ENCODE results near the gene UBASH3B. TPM values are rescaled to one million over a fixed set of nuclear protein-coding genes. Genes with fewer than 3 reads are reported as not detected.
"Not testable (repeated sequence)": the region's sequence is repeated elsewhere in the genome, so short reads cannot be mapped to it uniquely, and the experiment has no call there.

Gene UBASH3B
- total RNA-seq, 2 donors from 2014 or later, result 3.4 to 3.5 TPM

DNA sequence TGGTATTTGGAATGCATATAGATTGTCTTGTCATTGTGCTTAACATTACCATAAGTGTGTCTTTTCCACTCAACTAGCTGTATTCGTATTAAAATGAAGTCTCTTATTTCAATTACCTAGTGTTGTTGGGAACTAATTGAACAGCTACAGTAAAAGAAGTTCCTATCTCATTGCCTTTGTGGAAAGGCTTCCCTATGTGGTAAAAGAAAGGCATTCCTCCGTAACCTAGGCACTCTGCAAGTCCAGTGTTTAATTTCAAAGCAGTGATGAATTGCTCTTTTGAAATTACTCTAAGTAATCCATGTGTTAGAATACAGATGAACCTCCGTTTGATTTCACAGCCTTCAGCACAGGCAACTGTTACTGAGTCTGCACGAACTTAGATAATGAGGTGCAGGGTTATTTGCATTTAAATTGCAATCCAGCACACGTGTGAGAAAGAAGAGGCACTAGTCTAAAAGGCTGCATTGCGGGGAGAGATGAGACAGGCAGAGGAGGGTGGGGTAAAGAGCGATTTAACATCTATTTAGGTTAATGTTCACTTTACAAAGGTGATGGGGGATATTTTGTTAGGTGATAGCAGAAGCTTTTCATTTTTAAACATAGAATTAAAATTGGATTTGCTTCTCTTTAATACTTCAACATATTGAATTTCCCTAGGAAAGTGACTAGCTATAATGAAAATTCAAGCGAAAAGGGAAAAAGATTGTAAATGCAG is 157.8 kb downstream of the UBASH3B start:
- Mint-ChIP-seq H3K27me3 (peaks cover 0 to 2% of the 10 kb centered on the region in 2 donors), H3K4me1 (ENCODE audit: low read depth in 2 of 2) (peaks cover 13 to 21% of the 10 kb centered on the region in 2 donors), H3K27ac (no peak overlapping the region), H3K9me3 (no peaks in the 10 kb centered on the region), H3K36me3 (no peaks in the 10 kb centered on the region), H3K4me3 (no peak overlapping the region)
- ATAC-seq, result no peak
- DNase-seq (ENCODE audit: low spot score), result no peak

DNA sequence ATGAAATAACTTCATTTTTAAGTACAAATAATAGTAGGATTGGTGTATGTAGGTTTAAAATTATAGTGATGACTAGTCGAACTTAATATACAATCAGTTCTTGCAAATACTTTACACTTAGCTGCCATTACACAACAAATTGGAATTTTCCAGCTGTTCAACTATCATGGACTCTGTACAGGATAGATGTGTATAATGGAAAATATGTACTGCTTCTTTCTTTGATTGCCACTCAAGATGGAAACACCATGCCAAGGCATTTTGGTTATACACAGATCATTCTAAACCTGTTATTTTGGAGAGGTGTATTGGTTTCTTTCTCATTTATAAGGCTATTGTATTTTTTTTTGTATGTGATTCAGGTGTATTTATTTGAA is 158.4 kb downstream of the UBASH3B start:
- Mint-ChIP-seq H3K9me3 (no peaks in the 10 kb centered on the region), H3K4me3 (no peak overlapping the region), H3K27me3 (peaks cover 0 to 2% of the 10 kb centered on the region in 2 donors), H3K36me3 (no peaks in the 10 kb centered on the region), H3K4me1 (ENCODE audit: low read depth in 2 of 2) (peaks cover 8 to 16% of the 10 kb centered on the region in 2 donors), H3K27ac (no peak overlapping the region)
- ATAC-seq (no peak), DNase-seq (ENCODE audit: low spot score) (no peak)

- no peak overlapping the region for H3K4me3 Mint-ChIP-seq
- peaks cover 1% of the 10 kb centered on the region for H3K9me3 Mint-ChIP-seq
- DNase-seq (ENCODE audit: low spot score) (no peak), ATAC-seq (no peak)
- peaks cover 0 to 2% of the 10 kb centered on the region in 2 donors for H3K27me3 Mint-ChIP-seq
- H3K27ac Mint-ChIP-seq, result no peak overlapping the region
- H3K36me3 Mint-ChIP-seq, result peaks cover 3% of the 10 kb centered on the region
- H3K4me1 Mint-ChIP-seq (ENCODE audit: low read depth in 2 of 2), result peaks cover 8 to 16% of the 10 kb centered on the region in 2 donors
Observed at GRCh38 chr11:122814401-122814800, 158.9 kb downstream of the UBASH3B start.

DNA sequence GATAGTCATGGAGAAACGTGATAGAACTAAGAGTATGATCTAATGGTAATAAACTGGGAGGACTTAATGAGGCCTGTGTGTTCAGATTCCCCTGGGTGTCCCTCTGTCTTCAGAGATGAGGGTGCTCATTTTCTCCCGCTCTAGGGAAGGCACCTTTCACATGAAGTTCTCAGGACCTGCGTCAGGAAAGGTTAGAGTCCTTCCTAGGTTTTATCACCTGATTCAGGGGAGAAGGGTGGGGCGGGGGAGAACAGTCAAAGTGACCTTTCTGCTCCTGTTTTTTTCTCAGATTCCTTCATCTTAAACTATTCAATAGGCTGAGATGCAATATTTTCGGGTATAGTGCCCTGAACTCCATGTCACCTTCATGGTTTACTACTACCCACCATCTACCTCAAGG is 160.4 kb downstream of the UBASH3B start:
- peaks cover 8 to 13% of the 10 kb centered on the region in 2 donors for H3K4me1 Mint-ChIP-seq (ENCODE audit: low read depth in 2 of 2)
- no peak overlapping the region for H3K27ac Mint-ChIP-seq
- peaks cover 0 to 2% of the 10 kb centered on the region in 2 donors for H3K27me3 Mint-ChIP-seq
- no peak for ATAC-seq
- peaks cover 9% of the 10 kb centered on the region for H3K36me3 Mint-ChIP-seq
- DNase-seq (ENCODE audit: low spot score), result no peak
- H3K4me3 Mint-ChIP-seq, result no peak overlapping the region
- H3K9me3 Mint-ChIP-seq, result peaks cover 4% of the 10 kb centered on the region

DNA sequence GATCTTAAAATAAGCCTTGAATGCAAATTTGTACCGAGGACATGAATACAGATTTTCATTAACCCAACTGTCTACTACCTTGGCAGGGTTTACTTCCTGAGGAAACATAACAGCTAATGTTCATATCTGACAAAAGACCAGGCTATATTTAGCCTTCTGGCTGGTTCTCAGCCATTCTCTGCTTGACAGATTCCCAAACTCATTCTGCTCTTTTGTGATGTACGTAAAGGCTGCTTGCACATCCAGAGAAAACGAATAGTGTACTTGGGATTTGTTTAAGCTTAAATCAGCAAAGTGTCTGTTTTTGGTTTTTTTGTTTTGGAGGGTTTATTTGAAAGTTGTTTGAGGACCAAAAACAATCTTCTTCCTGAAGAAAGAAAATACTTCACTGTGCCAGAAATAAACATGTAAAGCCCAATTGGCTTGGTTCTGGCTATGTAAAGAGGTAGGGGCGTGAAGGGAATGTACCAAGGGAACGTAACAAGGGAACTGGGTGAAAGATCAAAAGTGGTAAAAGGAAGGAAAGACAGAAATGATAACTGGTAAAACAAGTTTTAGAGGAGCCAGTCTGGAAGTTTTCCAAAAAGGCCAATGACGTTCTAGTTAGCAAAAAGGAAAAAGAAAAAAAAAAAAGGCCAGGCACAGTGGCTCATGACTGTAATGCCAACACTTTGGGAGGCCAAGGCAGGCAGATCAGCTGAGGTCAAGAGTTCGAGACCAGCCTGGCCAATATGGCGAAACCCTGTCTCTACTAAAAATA is 161.4 kb downstream of the UBASH3B start:
- Mint-ChIP-seq H3K36me3 (peaks cover 9% of the 10 kb centered on the region), H3K9me3 (peaks cover 4% of the 10 kb centered on the region), H3K4me3 (no peak overlapping the region), H3K27me3 (peaks cover 0 to 2% of the 10 kb centered on the region in 2 donors), H3K4me1 (ENCODE audit: low read depth in 2 of 2) (peaks cover 14 to 16% of the 10 kb centered on the region in 2 donors), H3K27ac (no peak overlapping the region)
- ATAC-seq, result no peak
- DNase-seq (ENCODE audit: low spot score), result no peak

GRCh38 chr11:122820158-122820557 is 164.6 kb downstream of the UBASH3B start:
- H3K9me3 Mint-ChIP-seq, result peaks cover 4% of the 10 kb centered on the region
- no peak overlapping the region for H3K27ac Mint-ChIP-seq
- no peaks in the 10 kb centered on the region for H3K27me3 Mint-ChIP-seq
- DNase-seq (ENCODE audit: low spot score) (no peak), ATAC-seq (no peak)
- peaks cover 9% of the 10 kb centered on the region for H3K36me3 Mint-ChIP-seq
- peaks cover 7 to 11% of the 10 kb centered on the region in 2 donors for H3K4me1 Mint-ChIP-seq (ENCODE audit: low read depth in 2 of 2)
- H3K4me3 Mint-ChIP-seq, result no peak overlapping the region

- DNase-seq (ENCODE audit: low spot score) (no peak), ATAC-seq (no peak)
- Mint-ChIP-seq H3K36me3 (peaks cover 9% of the 10 kb centered on the region), H3K9me3 (peaks cover 4% of the 10 kb centered on the region), H3K4me1 (ENCODE audit: low read depth in 2 of 2) (peaks cover 7 to 11% of the 10 kb centered on the region in 2 donors), H3K4me3 (no peak overlapping the region), H3K27me3 (peaks cover 0 to 7% of the 10 kb centered on the region in 2 donors), H3K27ac (no peak overlapping the region)
Observed at GRCh38 chr11:122821169-122821568, 165.6 kb downstream of the UBASH3B start.

DNA sequence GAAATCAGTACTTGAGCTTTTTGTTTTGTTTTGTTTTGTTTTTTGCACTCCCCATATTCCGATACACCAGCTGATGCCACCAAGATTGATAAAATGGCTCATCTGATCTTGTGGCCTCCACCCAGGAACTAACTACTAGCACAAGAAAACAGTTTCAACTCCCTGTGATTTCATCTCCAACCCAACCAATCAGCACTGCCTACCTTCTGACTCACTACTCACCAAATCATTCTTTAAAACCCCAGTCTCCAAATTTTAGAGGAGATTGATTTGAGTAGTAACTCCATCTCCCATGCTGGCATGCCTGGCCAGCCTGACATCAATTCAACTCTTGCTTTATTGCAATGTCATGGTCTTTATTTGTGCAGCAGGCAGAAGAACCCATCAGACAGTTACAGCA is 166.7 kb downstream of the UBASH3B start:
- Mint-ChIP-seq H3K9me3 (peaks cover 4% of the 10 kb centered on the region), H3K27me3 (peaks cover 0 to 9% of the 10 kb centered on the region in 2 donors), H3K4me3 (no peak overlapping the region), H3K27ac (no peak overlapping the region), H3K4me1 (ENCODE audit: low read depth in 2 of 2) (peaks cover 7 to 8% of the 10 kb centered on the region in 2 donors), H3K36me3 (peaks cover 9% of the 10 kb centered on the region)
- DNase-seq (ENCODE audit: low spot score) (no peak), ATAC-seq (no peak)

DNA sequence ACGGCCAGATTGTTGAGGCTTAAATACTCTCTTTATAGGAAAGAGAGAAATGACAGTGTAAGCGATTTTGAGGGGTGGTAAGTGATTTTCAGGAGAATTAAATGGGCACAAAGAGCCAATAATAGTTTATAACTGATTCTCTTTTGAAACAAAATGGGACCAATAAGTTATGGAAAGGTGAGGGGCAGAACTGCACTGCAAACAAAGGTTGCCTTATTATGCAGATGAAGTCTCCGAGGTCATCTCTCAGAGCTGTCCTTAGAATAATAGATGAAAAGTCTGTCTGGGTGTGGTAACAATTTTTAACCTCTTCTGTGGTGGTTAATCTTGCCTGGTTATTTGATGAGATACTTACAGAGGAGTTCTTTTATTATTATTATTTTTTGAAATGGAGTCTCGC is 168.0 kb downstream of the UBASH3B start:
- peaks cover 4% of the 10 kb centered on the region for H3K9me3 Mint-ChIP-seq
- no peak overlapping the region for H3K4me3 Mint-ChIP-seq
- no peak for DNase-seq (ENCODE audit: low spot score)
- peaks cover 0 to 9% of the 10 kb centered on the region in 2 donors for H3K27me3 Mint-ChIP-seq
- peaks cover 7 to 8% of the 10 kb centered on the region in 2 donors for H3K4me1 Mint-ChIP-seq (ENCODE audit: low read depth in 2 of 2)
- H3K36me3 Mint-ChIP-seq, result peaks cover 9% of the 10 kb centered on the region
- H3K27ac Mint-ChIP-seq, result no peak overlapping the region
- no peak for ATAC-seq

GRCh38 chr11:122829371-122829770 is 173.8 kb downstream of the UBASH3B start:
- not testable (repeated sequence) for H3K4me3 Mint-ChIP-seq; ATAC-seq; H3K27ac Mint-ChIP-seq; DNase-seq (ENCODE audit: low spot score); H3K9me3 Mint-ChIP-seq; H3K36me3 Mint-ChIP-seq
- H3K27me3 Mint-ChIP-seq, result peaks cover 0 to 11% of the 10 kb centered on the region in 2 donors
- peaks cover 8 to 11% of the 10 kb centered on the region in 2 donors for H3K4me1 Mint-ChIP-seq (ENCODE audit: low read depth in 2 of 2)

- not testable (repeated sequence) for H3K27ac Mint-ChIP-seq; H3K9me3 Mint-ChIP-seq; ATAC-seq; H3K27me3 Mint-ChIP-seq; DNase-seq (ENCODE audit: low spot score); H3K4me3 Mint-ChIP-seq; H3K36me3 Mint-ChIP-seq
- peaks cover 17 to 29% of the 10 kb centered on the region in 2 donors for H3K4me1 Mint-ChIP-seq (ENCODE audit: low read depth in 2 of 2)
Observed at GRCh38 chr11:122832297-122832696, 176.8 kb downstream of the UBASH3B start.

GRCh38 chr11:122832721-122833470 is 177.4 kb downstream of the UBASH3B start:
- DNase-seq (ENCODE audit: low spot score) (no peak), ATAC-seq (no peak)
- H3K4me1 Mint-ChIP-seq (ENCODE audit: low read depth in 2 of 2), result peaks cover 23 to 35% of the 10 kb centered on the region in 2 donors
- H3K27me3 Mint-ChIP-seq, result peaks cover 0 to 2% of the 10 kb centered on the region in 2 donors
- H3K27ac Mint-ChIP-seq, result no peak overlapping the region
- H3K4me3 Mint-ChIP-seq, result no peak overlapping the region
- no peaks in the 10 kb centered on the region for H3K9me3 Mint-ChIP-seq
- H3K36me3 Mint-ChIP-seq, result no peaks in the 10 kb centered on the region

GRCh38 chr11:122833846-122834464 is 178.4 kb downstream of the UBASH3B start:
- DNase-seq (ENCODE audit: low spot score), result no peak
- Mint-ChIP-seq H3K9me3 (no peaks in the 10 kb centered on the region), H3K4me1 (ENCODE audit: low read depth in 2 of 2) (peaks cover 30 to 43% of the 10 kb centered on the region in 2 donors), H3K27me3 (peaks cover 0 to 2% of the 10 kb centered on the region in 2 donors), H3K36me3 (no peaks in the 10 kb centered on the region), H3K4me3 (no peak overlapping the region), H3K27ac (no peak overlapping the region)
- ATAC-seq, result no peak

All from natural killer cell treated with Interleukin-12 subunit alpha and Interleukin-12 subunit beta and Interleukin-15 and Interleukin-18, amount 100 ng/mL, for 72 hours (primary cell).